Peyer's patch (tissue), 4 donors: ENCODE results near the gene PTGR3.

ENCODE experiments used
- POLR2A ChIP-seq, 2 donors: fragments of 450-650 bp; IDR thresholded peaks; one replicate each; pipeline ENCODE4 v1.5.1; 2017; ENCODE audit warnings: antibody characterized with exemption in 2 of 2, mild to moderate bottlenecking in 2 of 2, moderate library complexity in 2 of 2
- TF ChIP-seq, protein P1 (sequence below), 6 experiments: fragments of 450-650 bp in 4 of 6; fragments of 200-600 bp in 2 of 6; sonication (generic) in 1 of 6; IDR thresholded peaks; one replicate each; pipeline ENCODE4 v1.5.1; 2017 to 2019; ENCODE audit warnings: antibody characterized with exemption in 6 of 6, mild to moderate bottlenecking in 3 of 6, moderate library complexity in 1 of 6

DNA sequence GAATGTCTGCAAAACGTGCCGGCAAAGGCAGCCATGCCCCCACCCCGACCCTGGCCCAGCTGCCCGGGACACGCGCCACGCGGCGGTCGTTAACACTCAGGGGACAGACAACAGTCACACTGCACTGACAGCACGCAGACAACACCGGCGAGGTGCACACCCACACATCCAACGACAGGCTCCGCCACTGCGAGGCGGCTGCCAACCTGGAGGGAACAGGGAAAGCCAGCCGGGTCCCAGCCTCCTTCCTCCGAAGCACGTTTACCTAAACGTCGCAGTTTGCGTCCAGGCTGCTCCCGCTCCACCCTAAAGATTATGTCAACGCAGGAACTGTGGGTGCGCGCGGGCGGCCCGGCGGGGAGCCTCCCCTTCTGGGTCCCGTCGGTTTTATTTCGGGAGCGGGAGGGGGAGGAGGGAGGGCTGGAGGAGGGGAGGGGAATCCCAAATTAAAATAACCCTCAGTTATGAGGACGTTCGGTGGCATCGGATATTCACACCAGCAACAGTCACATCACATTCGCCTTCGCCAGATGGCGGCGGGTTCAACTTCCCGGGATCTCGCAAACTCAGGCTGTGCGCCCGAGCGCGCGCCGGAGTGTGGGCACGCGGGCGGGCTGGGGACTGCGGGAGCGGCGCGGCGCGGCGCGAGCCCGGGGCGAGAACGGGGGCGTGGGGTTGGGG is 644 bp downstream of the PTGR3 start:
- TF ChIP-seq, protein P1, sequence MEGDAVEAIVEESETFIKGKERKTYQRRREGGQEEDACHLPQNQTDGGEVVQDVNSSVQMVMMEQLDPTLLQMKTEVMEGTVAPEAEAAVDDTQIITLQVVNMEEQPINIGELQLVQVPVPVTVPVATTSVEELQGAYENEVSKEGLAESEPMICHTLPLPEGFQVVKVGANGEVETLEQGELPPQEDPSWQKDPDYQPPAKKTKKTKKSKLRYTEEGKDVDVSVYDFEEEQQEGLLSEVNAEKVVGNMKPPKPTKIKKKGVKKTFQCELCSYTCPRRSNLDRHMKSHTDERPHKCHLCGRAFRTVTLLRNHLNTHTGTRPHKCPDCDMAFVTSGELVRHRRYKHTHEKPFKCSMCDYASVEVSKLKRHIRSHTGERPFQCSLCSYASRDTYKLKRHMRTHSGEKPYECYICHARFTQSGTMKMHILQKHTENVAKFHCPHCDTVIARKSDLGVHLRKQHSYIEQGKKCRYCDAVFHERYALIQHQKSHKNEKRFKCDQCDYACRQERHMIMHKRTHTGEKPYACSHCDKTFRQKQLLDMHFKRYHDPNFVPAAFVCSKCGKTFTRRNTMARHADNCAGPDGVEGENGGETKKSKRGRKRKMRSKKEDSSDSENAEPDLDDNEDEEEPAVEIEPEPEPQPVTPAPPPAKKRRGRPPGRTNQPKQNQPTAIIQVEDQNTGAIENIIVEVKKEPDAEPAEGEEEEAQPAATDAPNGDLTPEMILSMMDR (IDR thresholded peaks at IDR 0.05), result peak in 2 of 6 experiments; percentile 13 to 26
- TF ChIP-seq POLR2A (IDR thresholded peaks at IDR 0.05), result peak in 1 of 2 donors; percentile 20
